Naive thymus-derived CD4-positive, alpha-beta T cell (primary cell): Measurements from ENCODE around the gene PTPRE. TPM values are rescaled to one million over a fixed set of nuclear protein-coding genes. Genes with fewer than 3 reads are reported as not detected.

Source experiments
- ATAC-seq: fragments of 150-1000 bp; cut with Tn5 transposase; 2 replicates; pipeline ENCODE4 v1.10.0; 2021; ENCODE audit warnings: mild to moderate bottlenecking, moderate library complexity
- CTCF ChIA-PET: fragments of 350-600 bp; sonication (Branson Sonifier 250); formaldehyde crosslinking; loops from one replicate; lab custom pipeline; 2021; ENCODE audit warnings: antibody characterized with exemption; lab: Charles Lee
- POLR2A ChIA-PET: fragments of 350-600 bp; sonication (Branson Sonifier 250); formaldehyde crosslinking; loops from one replicate; lab custom pipeline; 2021; ENCODE audit warnings: antibody characterized with exemption, inconsistent platforms; lab: Charles Lee
- DNase-seq, 9 donors: peaks; one replicate each; pipeline versions ENCODE4 v3.0.0 to v3.0.0-alpha.2; 2020 to 2022; ENCODE audit warnings: mixed read lengths in 1 of 9
- H3K27ac ChIP-seq: one replicate; pipeline ENCODE4 v1.7.0; 2013; ENCODE audit warnings: mild to moderate bottlenecking, low read depth, low read length, moderate library complexity
- H3K27me3 ChIP-seq, 2 donors: one replicate each; pipeline ENCODE4 v1.7.0; 2013; ENCODE audit warnings: low read length in 2 of 2, mild to moderate bottlenecking in 2 of 2, moderate library complexity in 2 of 2; ENCODE audit not compliant: control insufficient read depth in 2 of 2, insufficient read depth in 2 of 2
- H3K36me3 ChIP-seq, 3 experiments: 1 replicate in 2 of 3; 2 replicates in 1 of 3; pipeline ENCODE4 v1.7.0; 2013; ENCODE audit warnings: low read length in 3 of 3, mild to moderate bottlenecking in 3 of 3, moderate library complexity in 1 of 3; ENCODE audit not compliant: insufficient read depth in 3 of 3, control insufficient read depth in 2 of 3
- H3K4me1 ChIP-seq, 2 donors: one replicate each; pipeline ENCODE4 v1.7.0; 2013; ENCODE audit warnings: low read length in 2 of 2, mild to moderate bottlenecking in 2 of 2, moderate library complexity in 1 of 2; ENCODE audit not compliant: control insufficient read depth in 2 of 2, insufficient read depth in 2 of 2
- H3K4me3 ChIP-seq: 2 replicates; pipeline ENCODE4 v1.7.0; 2013; ENCODE audit warnings: mild to moderate bottlenecking, low read length
- H3K9me3 ChIP-seq, 3 experiments: 1 replicate in 2 of 3; 2 replicates in 1 of 3; pipeline ENCODE4 v1.7.0; 2013; ENCODE audit warnings: low read length in 3 of 3; ENCODE audit not compliant: control insufficient read depth in 2 of 3
- H3K27ac Mint-ChIP-seq, 9 donors: one replicate each; pipeline ENCODE4 v1.8.0; 2020 to 2022; ENCODE audit warnings: mixed read lengths in 9 of 9, mild to moderate bottlenecking in 8 of 9, moderate library complexity in 5 of 9, inconsistent platforms in 2 of 9
- H3K27me3 Mint-ChIP-seq, 5 donors: one replicate each; pipeline ENCODE4 v1.8.0; 2021 to 2022; ENCODE audit warnings: mixed read lengths in 5 of 5, mild to moderate bottlenecking in 1 of 5
- H3K36me3 Mint-ChIP-seq, 5 donors: one replicate each; pipeline ENCODE4 v1.8.0; 2020 to 2022; ENCODE audit warnings: mixed read lengths in 5 of 5, mild to moderate bottlenecking in 3 of 5, inconsistent platforms in 1 of 5
- H3K4me1 Mint-ChIP-seq, 7 donors: one replicate each; pipeline ENCODE4 v1.8.0; 2020 to 2022; ENCODE audit warnings: mixed read lengths in 7 of 7, mild to moderate bottlenecking in 3 of 7, inconsistent platforms in 1 of 7
- H3K4me3 Mint-ChIP-seq, 10 donors: one replicate each; pipeline ENCODE4 v1.8.0; 2020 to 2022; ENCODE audit warnings: mild to moderate bottlenecking in 10 of 10, mixed read lengths in 10 of 10, moderate library complexity in 6 of 10, inconsistent platforms in 2 of 10
- H3K9me3 Mint-ChIP-seq, 11 donors: one replicate each; pipeline ENCODE4 v1.8.0; 2020 to 2022; ENCODE audit warnings: mixed read lengths in 11 of 11, mild to moderate bottlenecking in 4 of 11, inconsistent platforms in 1 of 11, moderate library complexity in 1 of 11
- intact Hi-C, 2 donors: fragments of 100-400 bp; cut with micrococcal nuclease; formaldehyde crosslinking; loops; one replicate each; pipeline ENCODE4 v1.15.1; 2023
- polyA plus RNA-seq, 2 donors: library from polyadenylated mRNA; unstranded; fragments of 300-500 nt; fragmentation: Illumina TruSeq; gene quantifications; one replicate each; pipeline ENCODE4 v1.2.3, GENCODE V29; 2021
- total RNA-seq, 6 experiments: library from RNA in 5 of 6; stranded (reverse) in 5 of 6; gene quantifications; 1 replicate in 5 of 6; 2 replicates in 1 of 6; pipeline ENCODE4 v1.2.3 and lab custom pipeline; 2021 to 2026

PTPRE gene
- total and polyA plus RNA-seq, 7 experiments from 2014 or later, result 6.6 to 237 (median 27.9) TPM

GRCh38 chr10:127980898-127981297, 74.0 kb downstream of the PTPRE start:
- DNase-seq (no peak), ATAC-seq (no peak)
- Histone ChIP-seq H3K9me3 (no peaks in the 10 kb centered on the region), H3K36me3 (no peaks in the 10 kb centered on the region), H3K4me3 (no peak overlapping the region), H3K27me3 (peaks cover 0 to 2% of the 10 kb centered on the region in 2 donors), H3K27ac (no peak overlapping the region), H3K4me1 (no peaks in the 10 kb centered on the region)
- intact Hi-C loops, result no loop called here
- H3K27me3 Mint-ChIP-seq, result peaks cover 0 to 13% (median 4%) of the 10 kb centered on the region in 5 donors
- H3K4me1 Mint-ChIP-seq, result peaks cover 6 to 20% (median 13%) of the 10 kb centered on the region in 7 donors
- no peak overlapping the region for H3K4me3 Mint-ChIP-seq
- peaks cover 0 to 4% (median 0%) of the 10 kb centered on the region in 5 donors for H3K36me3 Mint-ChIP-seq
- no peak overlapping the region for H3K27ac Mint-ChIP-seq
- ChIA-PET CTCF (no interaction called here), POLR2A (no interaction called here)
- peaks cover 0 to 26% (median 6%) of the 10 kb centered on the region in 11 donors for H3K9me3 Mint-ChIP-seq

- no peak overlapping the region for H3K27ac ChIP-seq
- intact Hi-C loops, result no loop called here
- CTCF ChIA-PET, result no interaction called here
- ATAC-seq (no peak), DNase-seq (no peak)
- peaks cover 0 to 4% (median 0%) of the 10 kb centered on the region in 5 donors for H3K36me3 Mint-ChIP-seq
- no peaks in the 10 kb centered on the region for H3K36me3 ChIP-seq
- no peak overlapping the region for H3K4me3 Mint-ChIP-seq
- H3K27me3 ChIP-seq, result no peaks in the 10 kb centered on the region
- no peak overlapping the region for H3K27ac Mint-ChIP-seq
- no peaks in the 10 kb centered on the region for H3K9me3 ChIP-seq
- H3K4me1 ChIP-seq, result no peaks in the 10 kb centered on the region
- peaks cover 0 to 26% (median 6%) of the 10 kb centered on the region in 11 donors for H3K9me3 Mint-ChIP-seq
- H3K27me3 Mint-ChIP-seq, result peaks cover 0 to 10% (median 3%) of the 10 kb centered on the region in 5 donors
- H3K4me3 ChIP-seq, result no peak overlapping the region
- H3K4me1 Mint-ChIP-seq, result peaks cover 6 to 18% (median 11%) of the 10 kb centered on the region in 7 donors
- POLR2A ChIA-PET, result no interaction called here
Measured at GRCh38 chr10:127982601-127983000, 75.7 kb downstream of the PTPRE start.

GRCh38 chr10:127983344-127984100, 76.6 kb downstream of the PTPRE start:
- Mint-ChIP-seq H3K4me1 (peaks cover 6 to 14% (median 9%) of the 10 kb centered on the region in 7 donors), H3K27me3 (peaks cover 0 to 7% (median 0%) of the 10 kb centered on the region in 5 donors), H3K36me3 (peaks cover 0 to 4% (median 0%) of the 10 kb centered on the region in 5 donors), H3K4me3 (peak overlapping the region in 4 of 10 donors; percentile 2 to 46 (median 28)), H3K9me3 (peaks cover 0 to 26% (median 6%) of the 10 kb centered on the region in 11 donors), H3K27ac (no peak overlapping the region)
- H3K4me1 ChIP-seq, result no peaks in the 10 kb centered on the region
- no peaks in the 10 kb centered on the region for H3K9me3 ChIP-seq
- H3K36me3 ChIP-seq, result no peaks in the 10 kb centered on the region
- CTCF ChIA-PET, result interaction anchor here (0.6 kb wide), 1 partner anchor 2000 kb away, joined by 3 read pairs; no protein-coding TSS in a partner anchor
- ATAC-seq (no peak), DNase-seq (no peak)
- H3K27me3 ChIP-seq, result no peaks in the 10 kb centered on the region
- no peak overlapping the region for H3K27ac ChIP-seq
- intact Hi-C loops, result no loop called here
- POLR2A ChIA-PET, result no interaction called here
- H3K4me3 ChIP-seq, result no peak overlapping the region

- CTCF ChIA-PET, result no interaction called here
- H3K36me3 Mint-ChIP-seq, result peaks cover 0 to 1% (median 0%) of the 10 kb centered on the region in 5 donors
Measured at GRCh38 chr10:127984945-127985344, 78.0 kb downstream of the PTPRE start.

GRCh38 chr10:127986531-127987466, 79.9 kb downstream of the PTPRE start:
- ChIA-PET CTCF (interaction anchor here (0.7 kb wide), 1 partner anchor 63 kb away, joined by 3 read pairs; no protein-coding TSS in a partner anchor), POLR2A (no interaction called here)
- intact Hi-C loops, result no loop called here
- peaks cover 13 to 35% (median 29%) of the 10 kb centered on the region in 7 donors for H3K4me1 Mint-ChIP-seq
- peaks cover 0 to 3% (median 0%) of the 10 kb centered on the region in 11 donors for H3K9me3 Mint-ChIP-seq
- H3K4me3 Mint-ChIP-seq, result no peak overlapping the region
- Histone ChIP-seq H3K4me3 (no peak overlapping the region), H3K4me1 (peaks cover 7 to 9% of the 10 kb centered on the region in 2 donors), H3K27ac (no peak overlapping the region), H3K36me3 (no peaks in the 10 kb centered on the region), H3K27me3 (no peaks in the 10 kb centered on the region), H3K9me3 (no peaks in the 10 kb centered on the region)
- DNase-seq (no peak), ATAC-seq (no peak)
- peak overlapping the region in 1 of 9 donors; percentile 47 for H3K27ac Mint-ChIP-seq
- peaks cover 0 to 5% (median 0%) of the 10 kb centered on the region in 5 donors for H3K27me3 Mint-ChIP-seq
- no peaks in the 10 kb centered on the region for H3K36me3 Mint-ChIP-seq

More at GRCh38 chr10:127984945-127985344, 78.0 kb downstream of the PTPRE start:
- Mint-ChIP-seq H3K27ac (no peak overlapping the region), H3K27me3 (peaks cover 0 to 7% (median under 1%) of the 10 kb centered on the region in 5 donors), H3K9me3 (peaks cover 0 to 17% (median 3%) of the 10 kb centered on the region in 11 donors), H3K4me3 (no peak overlapping the region), H3K4me1 (peaks cover 7 to 17% (median 15%) of the 10 kb centered on the region in 7 donors)
- H3K4me1 ChIP-seq, result no peaks in the 10 kb centered on the region
- no peak overlapping the region for H3K27ac ChIP-seq
- intact Hi-C loops, result no loop called here
- no peaks in the 10 kb centered on the region for H3K9me3 ChIP-seq
- POLR2A ChIA-PET, result no interaction called here
- H3K27me3 ChIP-seq, result no peaks in the 10 kb centered on the region
- ATAC-seq (no peak), DNase-seq (no peak)
- H3K4me3 ChIP-seq, result no peak overlapping the region
- H3K36me3 ChIP-seq, result no peaks in the 10 kb centered on the region
